Osteoblast (primary cell): ENCODE data around the gene MRPS18A. TPM values are rescaled to one million over a fixed set of nuclear protein-coding genes. Genes with fewer than 3 reads are reported as not detected.
A peak's percentile ranks its signal among the peaks of the same experiment; 100 is the strongest.

Experiments
- DNase-seq: peaks from one replicate; pipeline ENCODE4 v3.0.0; 2011; ENCODE audit warnings: low spot score, mixed read lengths; ENCODE audit not compliant: insufficient read length; ENCODE audit errors: missing footprints
- H2AFZ ChIP-seq: 2 replicates; pipeline ENCODE4 v1.6.0; 2011; ENCODE audit warnings: mild to moderate bottlenecking, low read length
- H3K27ac ChIP-seq: 2 replicates; pipeline ENCODE4 v1.5.1; 2011; ENCODE audit warnings: mild to moderate bottlenecking, low read depth, low read length, moderate library complexity
- H3K27me3 ChIP-seq: 2 replicates; pipeline ENCODE4 v1.6.0; 2012; ENCODE audit warnings: mild to moderate bottlenecking, control low read depth, inconsistent platforms, low read length, moderate library complexity; ENCODE audit not compliant: insufficient read depth
- H3K36me3 ChIP-seq: 2 replicates; pipeline ENCODE4 v1.5.1; 2011; ENCODE audit warnings: mild to moderate bottlenecking, low read length, control low read depth, moderate library complexity; ENCODE audit not compliant: insufficient read depth
- H3K4me1 ChIP-seq: 2 replicates; pipeline ENCODE4 v1.5.1; 2011; ENCODE audit warnings: mild to moderate bottlenecking, low read length, control low read depth, moderate library complexity; ENCODE audit not compliant: insufficient read depth
- H3K4me2 ChIP-seq: 2 replicates; pipeline ENCODE4 v1.6.0; 2011; ENCODE audit warnings: mild to moderate bottlenecking, low read length; ENCODE audit not compliant: insufficient read depth
- H3K4me3 ChIP-seq: fragments of 200-600 bp; sonication (generic); 3 replicates; pipeline ENCODE4 v1.5.1; 2012; ENCODE audit warnings: mild to moderate bottlenecking, low read length, inconsistent platforms; ENCODE audit not compliant: insufficient read depth
- H3K79me2 ChIP-seq: 2 replicates; pipeline ENCODE4 v1.6.0; 2012; ENCODE audit warnings: mild to moderate bottlenecking, low read length, control low read depth, inconsistent platforms; ENCODE audit not compliant: insufficient read depth
- H3K9me3 ChIP-seq: 2 replicates; pipeline ENCODE4 v1.5.1; 2011; ENCODE audit warnings: low read depth, low read length, control low read depth
- H4K20me1 ChIP-seq: 2 replicates; pipeline ENCODE4 v1.6.0; 2012; ENCODE audit warnings: mild to moderate bottlenecking, low read length, control low read depth; ENCODE audit not compliant: insufficient read depth
- CTCF ChIP-seq: IDR thresholded peaks from 2 replicates; pipeline ENCODE4 v1.5.1; 2011; ENCODE audit warnings: mild to moderate bottlenecking, low read depth, low read length, moderate library complexity; ENCODE audit errors: extremely low read depth
- total RNA-seq: library from RNA; depleted of rRNA; stranded (reverse); fragments of >200 nt; gene quantifications from 2 replicates; pipeline ENCODE4 v1.2.3, GENCODE V29; 2012

Gene MRPS18A
- total RNA-seq, 1 donor = 27.5 TPM

- peak; percentile 95 for DNase-seq
- Histone ChIP-seq H3K4me3 (no peak overlapping the region), H3K9me3 (no peaks in the 10 kb centered on the region), H4K20me1 (no peaks in the 10 kb centered on the region), H3K27me3 (no peaks in the 10 kb centered on the region), H3K79me2 (no peaks in the 10 kb centered on the region), H3K4me2 (peak overlapping the region; percentile 40), H3K4me1 (peaks cover 37% of the 10 kb centered on the region), H3K27ac (peak overlapping the region; percentile 48), H2AFZ (no peak overlapping the region), H3K36me3 (peaks cover 24% of the 10 kb centered on the region)
- TF ChIP-seq CTCF = no peak
Observed at GRCh38 chr6:43669050-43669921, 18.3 kb downstream of the MRPS18A start.

GRCh38 chr6:43668151-43669028, 19.2 kb downstream of the MRPS18A start:
- Histone ChIP-seq H3K79me2 (no peaks in the 10 kb centered on the region), H3K4me2 (peak overlapping the region; percentile 40), H4K20me1 (no peaks in the 10 kb centered on the region), H2AFZ (no peak overlapping the region), H3K36me3 (peaks cover 21% of the 10 kb centered on the region), H3K4me3 (no peak overlapping the region), H3K9me3 (no peaks in the 10 kb centered on the region), H3K27me3 (no peaks in the 10 kb centered on the region), H3K27ac (peak overlapping the region; percentile 48), H3K4me1 (peaks cover 37% of the 10 kb centered on the region)
- peak; percentile 54 for TF ChIP-seq CTCF
- peak; percentile 92 for DNase-seq

GRCh38 chr6:43667245-43668150, 20.1 kb downstream of the MRPS18A start:
- peak overlapping the region; percentile 35 for H3K4me2 ChIP-seq
- TF ChIP-seq CTCF = peak; percentile 94
- peak; percentile 95 for DNase-seq

More at GRCh38 chr6:43667245-43668150, 20.1 kb downstream of the MRPS18A start:
- H4K20me1 ChIP-seq = no peaks in the 10 kb centered on the region
- no peaks in the 10 kb centered on the region for H3K79me2 ChIP-seq
- H3K36me3 ChIP-seq = peaks cover 18% of the 10 kb centered on the region
- H3K4me3 ChIP-seq = peak overlapping the region; percentile 34
- no peak overlapping the region for H3K27ac ChIP-seq
- H3K27me3 ChIP-seq = no peaks in the 10 kb centered on the region
- peaks cover 37% of the 10 kb centered on the region for H3K4me1 ChIP-seq
- H3K9me3 ChIP-seq = no peaks in the 10 kb centered on the region
- H2AFZ ChIP-seq = no peak overlapping the region
